ENCODE results near the gene PLEKHB1.
A peak's percentile ranks its signal among the peaks of the same experiment; 100 is the strongest.

Gene PLEKHB1, protein sequence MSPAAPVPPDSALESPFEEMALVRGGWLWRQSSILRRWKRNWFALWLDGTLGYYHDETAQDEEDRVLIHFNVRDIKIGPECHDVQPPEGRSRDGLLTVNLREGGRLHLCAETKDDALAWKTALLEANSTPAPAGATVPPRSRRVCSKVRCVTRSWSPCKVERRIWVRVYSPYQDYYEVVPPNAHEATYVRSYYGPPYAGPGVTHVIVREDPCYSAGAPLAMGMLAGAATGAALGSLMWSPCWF

DNA sequence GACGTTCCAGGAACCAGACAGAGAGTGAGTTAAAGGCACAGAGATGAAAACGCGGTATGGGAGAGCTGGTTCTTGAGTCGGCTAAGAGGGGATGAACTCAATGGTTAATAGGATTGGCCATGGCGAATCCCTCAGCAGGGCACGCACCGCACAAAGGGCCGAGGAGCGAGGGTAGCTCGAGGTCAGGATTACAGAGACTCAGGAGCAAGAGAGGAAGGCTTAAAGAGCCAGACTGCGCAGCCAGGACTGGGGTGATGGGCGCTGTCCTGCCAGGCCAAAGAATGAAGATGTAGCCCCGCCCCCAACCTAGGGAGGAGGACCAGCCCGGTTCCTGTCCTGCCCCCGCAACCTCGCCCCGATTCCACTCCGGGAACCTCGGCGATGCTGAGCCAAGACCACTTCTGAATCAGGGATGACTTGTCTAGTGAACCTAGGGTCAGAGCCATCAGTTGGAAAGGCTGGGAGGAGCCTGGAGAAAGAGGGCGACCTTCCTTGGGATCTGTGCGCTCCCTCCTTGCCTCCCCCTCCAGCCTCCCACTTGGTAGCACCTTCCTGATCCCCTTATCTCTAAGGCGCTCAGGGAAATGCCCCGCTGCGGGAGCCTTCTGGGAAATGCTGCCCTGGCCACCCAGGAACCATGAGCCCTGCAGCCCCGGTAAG lies at the start of gene PLEKHB1:
PLEKHB1 (plus strand) TSS at position 610 of the 660 bp plus-strand sequence; CDS start at position 638, 28 bp downstream.
- no peak for DNase-seq

DNA sequence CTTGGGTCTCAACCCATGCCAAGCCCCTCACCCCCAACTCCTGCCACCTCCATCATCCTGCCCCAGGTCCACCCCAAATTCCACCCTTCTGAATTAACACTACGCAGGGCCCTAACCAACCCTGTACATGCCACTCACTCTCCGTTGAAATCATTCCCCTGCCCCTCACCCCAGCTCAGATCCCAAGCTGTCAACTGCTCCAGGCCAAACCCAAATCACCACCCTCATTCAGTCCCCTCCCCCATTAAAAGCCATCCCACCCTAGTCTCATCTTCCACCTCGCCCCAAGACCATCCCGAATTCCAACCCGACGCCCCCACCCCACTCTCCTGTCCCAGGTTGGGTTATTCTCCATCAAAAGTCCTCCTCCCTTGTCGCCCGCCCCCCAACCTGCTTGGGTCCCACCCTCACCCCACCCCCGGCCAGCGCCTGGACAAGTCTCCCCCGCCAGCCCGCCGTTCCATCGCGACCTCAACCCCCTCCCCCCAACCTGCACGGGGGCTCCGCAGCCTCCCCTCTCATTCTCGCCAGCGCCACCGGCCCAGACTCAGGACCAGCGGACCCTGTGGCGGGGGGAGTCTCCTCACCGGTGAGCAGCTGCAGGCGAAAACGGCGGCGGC lies 48.9 kb upstream of the PLEKHB1 start:
- no peak for DNase-seq

DNA sequence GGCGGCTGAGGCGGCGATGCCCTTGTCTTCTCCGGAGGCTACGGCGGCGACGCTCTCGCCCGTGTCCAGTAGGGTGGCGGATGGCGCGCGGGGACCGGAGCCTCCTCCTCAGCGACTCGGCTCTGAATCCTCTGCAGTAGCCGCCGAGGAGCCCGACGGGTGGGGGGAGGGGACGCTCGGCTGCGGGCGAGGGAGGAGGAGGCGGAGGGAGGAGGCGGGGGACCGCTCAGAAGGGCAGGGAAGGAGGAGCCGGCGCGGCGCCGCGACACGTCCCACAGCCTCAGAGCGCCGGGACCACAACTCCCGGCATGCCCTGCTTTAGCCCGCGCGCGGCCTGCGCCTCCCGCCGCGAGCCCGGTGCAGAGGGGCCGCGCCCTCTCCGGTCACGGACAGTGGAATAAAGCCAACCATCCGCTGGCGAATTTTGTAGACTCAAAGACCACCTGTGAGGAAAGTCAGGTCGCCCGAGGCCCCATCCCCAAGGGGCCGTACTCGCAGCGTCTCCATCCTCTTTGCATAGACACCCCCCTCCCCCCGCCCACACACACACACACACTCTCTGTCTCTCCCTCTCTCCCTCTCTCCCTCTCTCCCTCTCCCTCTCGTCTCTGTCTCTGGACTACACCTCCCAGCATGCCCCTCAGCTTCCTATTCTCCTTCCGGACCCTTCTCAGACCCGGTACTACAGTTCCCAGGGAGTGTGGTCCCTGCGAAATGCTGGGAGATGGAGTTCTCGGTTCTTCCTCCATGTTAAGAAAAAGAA lies 48.2 kb upstream of the PLEKHB1 start, which contains the start of gene FAM168A:
FAM168A (minus strand) TSS at position 157 of the 763 bp plus-strand sequence. CDS start 129,638 bp downstream, outside the sequence.
- peak; percentile 99 for DNase-seq

DNA sequence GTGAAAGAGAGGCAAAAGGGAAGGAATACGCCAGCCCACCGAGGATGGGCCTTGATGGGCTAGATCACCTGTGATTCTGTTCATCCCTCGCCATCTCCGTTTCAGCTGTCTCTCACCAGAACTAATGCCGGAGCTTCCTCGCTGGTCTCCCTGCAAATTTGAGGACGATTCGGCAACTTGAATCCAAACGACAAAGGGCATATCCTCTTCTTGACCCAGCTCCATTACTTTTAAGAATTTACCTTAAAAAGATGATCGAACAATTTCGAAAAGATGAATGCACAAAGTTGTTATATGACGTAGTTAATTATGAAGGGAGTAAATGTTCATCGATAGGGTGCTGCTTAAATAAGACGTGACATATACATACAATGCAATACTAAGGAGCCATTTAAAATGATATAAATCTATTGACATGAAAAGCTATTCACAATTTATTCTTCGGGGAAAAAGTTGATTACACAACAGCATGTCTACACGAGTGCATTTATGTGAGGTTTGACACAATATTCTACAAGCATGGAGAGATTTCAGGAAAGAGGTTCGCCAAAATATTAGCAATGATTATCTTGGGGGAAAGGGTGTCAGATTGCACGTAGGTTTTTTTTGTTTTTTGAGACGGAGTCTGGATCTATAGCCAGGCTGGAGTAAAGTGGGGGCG lies 47.5 kb upstream of the PLEKHB1 start:
- no peak for DNase-seq

DNA sequence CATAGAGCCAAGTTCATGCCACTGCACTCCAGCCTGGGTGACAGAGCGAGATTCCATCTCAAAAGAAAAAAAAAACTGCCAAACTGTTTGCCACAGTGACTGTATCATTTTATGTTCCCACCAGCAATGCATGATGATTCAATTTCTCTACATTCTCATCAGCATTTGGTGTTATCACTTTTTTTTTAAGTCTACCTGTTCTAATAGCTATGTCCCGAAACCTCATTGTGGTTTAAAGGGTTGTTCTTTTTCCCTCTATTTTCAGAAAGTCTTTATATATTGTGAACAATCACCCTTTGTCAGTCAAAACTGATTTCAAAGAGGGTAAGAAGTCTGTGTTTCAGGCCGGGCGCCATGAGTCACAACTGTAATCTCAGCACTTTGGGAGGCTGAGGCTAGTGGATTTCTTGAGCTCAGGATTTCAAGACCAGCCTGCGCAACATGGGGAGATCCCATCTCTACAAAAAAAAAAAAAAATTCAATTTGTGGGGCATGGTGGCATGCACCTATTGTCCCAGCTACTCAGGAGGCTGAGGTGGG lies 33.7 kb upstream of the PLEKHB1 start:
- DNase-seq: no peak

DNA sequence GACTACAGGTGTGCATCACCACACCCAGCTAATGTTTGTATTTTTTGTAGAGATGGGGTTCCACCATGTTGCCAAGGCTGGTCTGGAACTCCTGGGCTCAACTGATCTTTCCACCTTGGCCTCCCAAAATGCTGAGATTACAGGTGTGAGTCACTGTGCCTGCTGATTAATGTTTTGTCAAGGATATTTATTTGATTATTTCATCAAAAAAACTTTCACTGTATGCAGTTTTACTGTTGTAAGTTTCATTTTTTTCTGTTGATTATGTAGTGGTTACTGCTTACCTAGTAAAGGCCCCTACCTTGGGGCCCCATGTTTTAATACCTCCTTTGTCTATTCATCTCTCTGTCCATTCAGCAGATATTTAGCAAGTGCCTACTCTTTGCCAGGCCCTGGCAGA lies 31.8 kb upstream of the PLEKHB1 start:
- DNase-seq: no peak

DNA sequence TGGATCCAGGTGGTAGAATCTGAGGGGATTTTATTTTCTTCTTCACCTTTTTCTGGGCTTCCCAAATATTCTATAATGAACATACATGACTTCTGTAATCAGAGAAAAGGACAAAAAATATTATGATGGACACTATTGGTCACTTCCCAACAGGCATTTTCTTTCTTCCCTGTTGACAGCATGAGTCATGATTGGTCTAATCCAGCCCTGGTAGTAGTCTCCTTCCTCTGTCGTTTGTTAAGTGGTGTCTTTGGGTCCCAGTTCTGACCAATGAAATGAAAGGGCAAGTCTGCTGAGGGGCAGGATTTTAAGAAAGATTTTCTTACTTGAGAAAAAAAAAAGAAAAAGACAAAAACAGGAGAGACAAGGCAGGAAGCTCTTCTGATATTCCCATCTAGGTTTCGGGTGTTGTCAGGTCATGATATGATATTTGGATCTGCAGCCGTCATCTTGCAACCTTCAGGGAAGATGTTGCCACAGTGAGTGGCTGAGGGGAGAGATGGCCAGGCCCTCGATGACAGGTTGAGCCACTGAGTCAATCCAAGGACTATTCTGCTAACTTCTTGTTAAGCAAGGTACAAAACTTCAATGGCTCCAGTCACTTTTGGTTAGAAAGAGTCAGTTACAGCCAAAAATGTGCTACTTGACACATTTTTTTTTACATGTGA lies 23.3 kb upstream of the PLEKHB1 start:
- DNase-seq: no peak

DNA sequence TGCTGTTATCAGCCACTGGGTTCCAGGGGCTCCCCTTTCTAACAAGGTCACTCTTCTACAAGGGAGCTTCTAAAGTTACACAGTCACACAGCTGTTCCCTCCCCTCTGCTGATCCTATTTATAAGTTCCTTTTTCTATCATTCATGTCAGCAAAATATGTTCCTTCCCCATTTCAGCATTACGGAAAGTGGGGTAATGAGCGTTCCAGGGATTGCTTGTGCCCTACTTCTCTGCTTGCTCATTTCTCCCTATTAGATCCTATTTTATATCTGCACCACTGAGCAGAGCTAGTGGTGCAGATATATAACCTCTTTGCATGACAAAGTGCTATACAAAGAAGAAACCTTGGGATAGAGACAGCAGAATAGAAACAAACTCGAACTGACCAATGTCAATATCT lies 22.7 kb upstream of the PLEKHB1 start:
- no peak for DNase-seq

DNA sequence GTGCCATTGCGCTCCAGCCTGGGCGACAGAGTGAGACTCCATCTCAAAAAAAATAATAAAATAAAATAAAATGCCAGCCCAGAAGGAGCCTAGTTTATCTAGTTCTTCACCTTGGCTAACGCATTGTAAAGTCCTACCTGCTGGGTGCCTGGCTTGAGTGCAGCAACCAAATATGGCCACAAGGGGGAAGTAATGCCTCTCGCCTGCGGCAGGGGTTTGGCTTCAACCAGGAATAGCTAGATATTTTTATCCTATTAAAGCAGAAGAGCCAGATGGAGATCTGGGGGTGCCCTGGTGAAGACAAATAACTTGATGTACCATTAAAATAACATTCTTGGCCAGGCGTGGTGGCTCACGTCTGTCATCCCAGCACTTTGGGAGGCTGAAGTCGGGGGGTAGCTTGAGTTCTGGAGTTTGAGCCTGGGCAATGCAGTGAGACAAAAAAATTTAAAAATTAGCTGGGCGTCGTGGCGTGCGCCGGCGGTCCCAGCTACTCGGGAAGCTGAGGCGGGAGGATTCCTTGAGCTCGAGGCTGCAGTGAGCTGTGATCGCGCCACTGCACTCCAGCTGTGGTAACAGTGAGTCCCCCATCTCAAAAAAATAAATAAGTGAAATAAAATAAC lies 20.6 kb upstream of the PLEKHB1 start:
- peak; percentile 44 to 65 for DNase-seq

DNA sequence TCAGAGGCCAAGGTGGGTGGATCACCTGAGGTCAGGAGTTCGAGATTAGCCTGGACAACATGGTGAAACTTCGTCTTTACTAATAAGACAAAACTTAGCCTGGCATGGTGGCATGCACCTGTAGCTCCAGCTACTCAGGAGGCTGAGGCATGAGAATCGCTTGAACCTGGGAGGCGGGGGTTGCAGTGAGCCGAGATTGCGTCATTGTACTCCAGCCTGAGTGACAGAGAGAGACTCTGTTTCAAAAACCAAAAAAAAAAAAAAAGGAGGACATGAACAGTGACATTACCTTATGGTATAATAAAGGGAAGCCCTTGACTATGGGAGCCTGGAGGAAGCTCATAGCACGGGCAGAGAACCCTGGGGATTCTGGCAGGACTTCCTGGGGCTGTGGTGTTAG lies 16.5 kb upstream of the PLEKHB1 start:
- DNase-seq: no peak

DNA sequence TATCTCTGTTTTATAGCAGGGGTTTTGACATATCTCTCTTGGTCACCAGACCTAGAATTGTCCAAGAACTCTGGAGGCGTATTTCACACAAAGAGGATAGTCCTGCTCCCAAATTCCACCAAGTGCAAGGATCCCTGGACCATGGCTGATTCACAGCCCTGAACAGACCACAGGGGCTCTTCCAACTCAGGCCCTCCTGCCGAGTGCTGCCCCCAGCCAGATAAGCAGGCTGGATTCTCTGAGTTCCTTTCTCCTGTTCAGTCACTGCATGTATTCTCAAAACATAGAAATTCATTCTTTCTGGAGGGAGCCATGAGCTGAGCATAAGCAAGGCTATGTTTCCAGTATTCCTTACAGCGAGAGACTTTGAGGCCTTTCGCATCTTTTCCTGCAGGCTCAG lies 13.4 kb upstream of the PLEKHB1 start:
- DNase-seq: no peak

DNA sequence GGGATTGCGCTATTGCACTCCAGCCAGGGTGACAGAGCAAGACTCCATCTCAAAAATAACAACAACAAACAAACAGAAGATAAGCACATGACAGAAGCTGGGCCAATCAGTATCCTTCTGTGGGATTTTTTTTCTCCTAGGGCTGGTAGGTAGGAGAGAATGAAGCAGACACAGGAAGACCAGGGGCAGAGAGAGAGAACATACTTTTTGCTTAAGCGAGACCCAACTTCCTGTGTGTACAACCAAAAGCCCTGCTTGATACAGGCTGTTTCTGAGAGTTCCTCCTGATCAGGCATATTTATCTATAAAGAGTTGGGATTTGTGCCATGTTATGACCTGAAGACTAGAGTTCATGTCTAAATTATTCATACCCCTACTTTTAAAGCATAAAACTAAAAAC lies 12.4 kb upstream of the PLEKHB1 start:
- no peak for DNase-seq

DNA sequence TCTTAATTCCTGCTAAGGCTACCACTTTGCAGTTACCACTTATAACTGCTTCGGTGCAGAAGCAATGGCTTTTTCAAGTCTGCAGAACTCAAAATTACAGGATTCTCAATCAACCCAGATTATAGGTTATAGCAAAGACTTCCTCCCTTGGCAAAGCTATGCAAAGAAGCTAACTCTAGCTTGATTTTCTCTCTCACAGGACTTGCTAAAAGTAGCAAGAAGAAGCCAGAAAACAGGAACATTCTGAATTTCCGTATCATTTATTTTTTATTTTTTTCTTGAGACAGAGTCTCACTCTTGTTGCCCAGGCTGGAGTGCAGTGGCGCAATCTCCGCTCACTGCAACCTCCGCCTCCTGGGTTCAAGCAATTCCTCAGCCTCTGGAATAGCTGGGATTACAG lies 10.7 kb upstream of the PLEKHB1 start:
- DNase-seq: no peak

DNA sequence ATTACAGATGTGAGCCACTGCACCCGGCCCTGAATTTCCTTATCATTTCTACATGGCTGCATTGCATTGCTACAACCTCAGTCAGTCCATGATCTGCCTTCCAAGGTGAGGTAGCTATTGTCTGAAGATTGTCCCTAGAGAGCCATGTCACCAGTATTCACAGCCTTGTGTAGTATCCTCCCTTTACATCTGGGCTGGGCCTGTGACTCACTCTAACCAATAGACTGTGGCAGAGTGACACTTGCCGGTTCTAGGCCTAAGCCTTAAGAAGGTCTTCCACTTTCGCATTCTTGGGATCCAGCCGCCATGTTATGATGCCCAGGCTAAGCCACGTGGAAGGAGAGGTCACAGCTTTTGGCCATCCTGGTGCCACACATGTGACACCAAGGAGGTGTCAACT lies 10.1 kb upstream of the PLEKHB1 start:
- DNase-seq: no peak

DNA sequence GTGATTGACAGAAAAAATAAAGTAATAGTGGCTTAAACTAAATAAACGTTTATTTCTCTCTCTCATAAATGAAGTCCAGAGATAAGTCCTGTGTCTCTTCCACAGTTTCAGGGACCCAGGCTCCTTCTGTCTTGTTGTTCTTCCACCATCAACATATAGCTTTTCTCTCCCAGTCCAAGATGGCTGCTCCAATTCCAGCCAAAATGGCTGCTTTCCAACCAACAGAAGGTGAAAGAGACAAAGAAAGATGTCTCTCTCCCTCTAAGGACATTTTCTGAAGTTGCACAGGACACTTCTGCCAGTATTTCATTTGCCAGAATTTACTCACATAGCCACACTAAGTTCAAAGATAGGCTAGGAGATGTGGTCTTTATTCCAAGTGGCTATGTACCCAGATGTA lies 9.4 kb upstream of the PLEKHB1 start:
- no peak for DNase-seq

DNA sequence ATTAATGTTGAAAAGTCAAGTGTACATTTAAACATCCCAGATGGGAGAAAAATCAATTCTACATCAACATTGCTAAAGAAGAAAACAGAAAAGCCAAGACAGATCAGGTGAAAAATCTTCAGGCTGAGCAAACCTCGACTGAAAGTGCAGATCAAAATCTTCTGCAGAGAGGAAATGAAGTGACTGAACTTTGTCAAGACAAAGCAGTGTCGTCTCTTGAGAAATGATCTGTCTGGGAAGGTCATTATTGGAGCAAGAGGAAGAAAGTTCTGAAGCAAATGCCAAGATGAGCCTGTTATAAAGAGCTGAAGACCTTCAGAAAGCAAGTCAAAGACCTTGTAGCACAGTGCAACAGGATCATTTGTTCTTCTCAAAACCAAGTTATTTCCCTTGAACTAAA lies 5.8 kb upstream of the PLEKHB1 start:
- DNase-seq: no peak

DNA sequence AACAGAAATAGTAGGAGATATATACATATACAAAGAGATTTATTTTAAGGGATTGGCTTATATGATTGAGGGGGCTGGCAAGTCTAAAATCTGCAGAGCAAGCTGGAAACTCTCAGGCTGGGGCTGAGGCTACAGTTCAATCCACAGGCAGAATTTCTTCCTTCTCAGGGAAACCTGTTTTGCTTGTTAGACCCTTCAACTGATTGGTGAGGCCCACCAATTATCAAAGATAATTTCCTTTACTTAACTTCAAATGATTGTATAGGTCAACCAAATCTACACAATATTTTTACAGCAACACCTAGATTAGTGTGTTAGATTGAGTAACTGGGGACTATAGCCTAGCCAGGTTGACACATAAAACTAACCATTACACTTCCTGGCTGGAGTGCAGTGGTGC lies 4.7 kb upstream of the PLEKHB1 start:
- DNase-seq: no peak

DNA sequence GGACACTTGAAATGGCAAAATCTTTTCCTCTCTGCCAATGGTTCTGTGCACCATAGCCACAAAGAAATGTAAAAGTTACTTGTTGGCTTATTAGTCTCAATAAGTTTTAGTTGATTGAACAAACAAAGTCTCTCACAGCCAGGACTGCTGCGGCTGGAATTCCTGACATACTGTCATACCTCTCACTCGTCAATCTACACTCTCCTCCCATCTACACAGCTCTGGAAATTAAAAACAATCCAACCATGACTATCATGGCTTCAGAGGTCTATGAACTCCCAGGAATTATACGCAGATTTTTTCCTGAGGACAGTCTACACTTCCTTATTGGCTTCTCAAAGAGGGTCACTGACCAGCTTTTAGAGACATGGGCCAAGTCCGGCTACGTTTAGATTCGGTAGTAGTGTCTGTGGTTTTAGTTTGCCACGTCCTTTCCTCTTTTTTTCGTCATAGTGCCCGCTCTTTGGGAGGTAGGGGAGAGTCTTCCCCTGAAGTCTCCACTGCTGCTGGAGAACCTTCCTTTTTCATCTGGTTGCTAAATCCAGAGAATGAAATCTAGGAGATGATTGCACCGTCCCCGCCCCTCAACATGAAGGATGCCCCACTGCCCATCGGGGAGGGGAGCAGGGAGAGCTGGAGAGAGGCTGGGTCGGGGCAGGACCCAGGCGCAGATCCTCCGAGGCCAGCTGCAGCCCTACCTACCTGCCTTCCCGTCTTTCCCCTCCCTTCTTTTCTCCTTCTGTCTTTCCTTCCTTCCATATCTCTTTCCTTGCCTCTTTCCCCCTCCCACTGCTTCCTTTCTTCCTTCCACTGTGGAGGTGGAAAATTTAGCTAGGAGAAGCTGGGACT lies 1.0 kb upstream of the PLEKHB1 start:
- no peak for DNase-seq

DNA sequence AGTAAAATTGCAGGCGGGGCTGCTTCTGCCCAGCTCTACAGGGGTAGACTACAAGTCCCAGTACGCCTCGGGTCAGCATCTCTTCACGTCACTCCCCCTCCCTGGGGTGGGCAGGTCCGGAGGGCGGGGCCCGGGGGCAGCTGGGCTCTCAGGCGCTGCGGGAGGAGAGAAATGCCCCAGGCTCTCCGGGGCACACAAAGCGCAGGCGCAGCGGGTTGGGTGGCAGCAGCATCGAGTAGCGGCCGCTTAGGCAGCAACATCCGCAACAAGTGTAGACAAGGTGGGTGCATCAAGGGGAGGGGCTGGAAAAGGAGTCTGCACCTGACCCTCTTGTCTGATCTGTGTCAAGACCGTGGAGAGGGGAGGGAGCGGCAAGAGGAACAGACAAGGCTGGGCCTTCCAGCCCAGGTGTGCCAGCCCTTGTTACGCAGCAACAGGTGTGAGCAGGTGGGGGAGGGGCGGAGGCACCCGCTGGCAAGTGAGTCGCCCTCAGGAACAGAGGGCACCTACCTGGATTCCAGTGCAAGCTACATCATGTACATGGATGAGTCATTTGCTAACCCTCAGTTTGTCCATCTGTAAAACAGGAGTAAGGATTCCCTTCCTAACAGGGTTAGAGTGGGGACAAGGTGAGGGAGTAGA lies 1.2 kb downstream of the PLEKHB1 start:
- DNase-seq: peak; percentile 53 to 84

DNA sequence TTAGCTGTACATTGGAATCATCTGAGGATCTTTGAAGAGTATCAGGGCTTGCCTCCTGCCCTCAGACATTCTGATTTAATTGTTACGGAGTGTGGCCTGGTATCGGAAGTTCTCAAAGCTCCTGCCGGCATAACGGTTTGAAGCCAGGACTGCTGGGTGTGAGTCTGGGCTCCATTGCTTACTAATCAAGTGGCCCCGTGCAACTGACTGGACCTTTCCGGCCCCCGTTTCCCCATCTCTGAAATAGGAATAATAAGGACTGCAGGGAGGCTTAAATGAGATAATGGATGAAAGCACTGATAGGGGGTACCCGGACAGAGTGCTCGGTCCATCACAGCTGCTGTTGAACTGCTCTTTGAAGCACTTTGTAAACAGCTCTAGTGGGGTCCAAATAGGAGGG lies 1.7 kb downstream of the PLEKHB1 start:
- no peak for DNase-seq
